HepG2 (cell line): ENCODE results near the gene GBX1. TPM values are rescaled to one million over a fixed set of nuclear protein-coding genes. Genes with fewer than 3 reads are reported as not detected.

Source experiments
- ATAC-seq: fragments of 200-7000 bp; cut with Tn5 transposase; 3 replicates; pipeline ENCODE4 v1.9.1; 2020; ENCODE audit warnings: mild to moderate bottlenecking, moderate library complexity
- BruUV-seq: library from RNA; stranded (reverse); fragments of 400-500 nt; replicated peaks from 2 replicates; lab custom pipeline; 2021; lab: Mats Ljungman, UMichigan
- CTCF ChIA-PET: fragments of 300-600 bp; formaldehyde crosslinking; extraction: SDS; loops from one replicate; lab custom pipeline; 2021; ENCODE audit warnings: low total read pairs, inconsistent platforms, low intra/inter-chr PET ratio; lab: Yijun Ruan, JAX
- POLR2A ChIA-PET: fragments of 350-600 bp; sonication (Branson Sonifier 250); formaldehyde crosslinking; loops from one replicate; lab custom pipeline; 2020; ENCODE audit warnings: antibody characterized with exemption, inconsistent platforms; lab: Yijun Ruan, JAX
- DNase-seq: peaks from one replicate; pipeline ENCODE4 v3.0.0-alpha.2; 2015; ENCODE audit warnings: low spot score
- FAIRE-seq: peaks from 3 replicates; lab custom pipeline; 2011; peaks lifted over from hg19 to GRCh38; lab: Jason Lieb, UNC
- H2AFZ ChIP-seq: one replicate; pipeline ENCODE4 v1.6.1; 2011; ENCODE audit warnings: low read length, inconsistent platforms
- H3K27ac ChIP-seq: fragments of 300-600 bp; 3 replicates; pipeline ENCODE4 v1.8.0; 2011; ENCODE audit warnings: mixed run types, mild to moderate bottlenecking, mixed read lengths, low read length, inconsistent platforms; ENCODE audit not compliant: insufficient read depth; ENCODE audit errors: extremely low read length
- H3K27me3 ChIP-seq, 2 experiments: fragments of 200-600 bp in 1 of 2; 2 replicates in 1 of 2; 3 replicates in 1 of 2; pipeline versions ENCODE4 v1.6.0 to v1.8.0; 2011; ENCODE audit warnings: low read length in 2 of 2, mild to moderate bottlenecking in 2 of 2, moderate library complexity in 2 of 2, inconsistent platforms in 1 of 2; ENCODE audit not compliant: insufficient read depth in 2 of 2, control insufficient read depth in 1 of 2
- H3K36me3 ChIP-seq, 2 experiments: fragments of 200-600 bp in 1 of 2; replicated peaks in 1 of 2; 2 replicates in 1 of 2; 3 replicates in 1 of 2; pipeline versions ENCODE4 v1.5.1 to v1.8.0; 2011; ENCODE audit warnings: low read length in 2 of 2, inconsistent platforms in 1 of 2; ENCODE audit not compliant: insufficient read depth in 2 of 2, control insufficient read depth in 1 of 2
- H3K4me1 ChIP-seq: 2 replicates; pipeline ENCODE4 v1.5.1; 2012; ENCODE audit warnings: low read length, inconsistent platforms; ENCODE audit not compliant: insufficient read depth
- H3K4me2 ChIP-seq: 2 replicates; pipeline ENCODE4 v1.6.0; 2011; ENCODE audit warnings: low read depth, low read length, inconsistent platforms
- H3K4me3 ChIP-seq, 3 experiments: fragments of 200-600 bp in 1 of 3; sonication (generic), shearing (Covaris generic) in 1 of 3; replicated peaks in 1 of 3; 2 replicates each; pipeline ENCODE4 v1.5.1; 2011 to 2016; ENCODE audit warnings: low read length in 3 of 3, inconsistent platforms in 2 of 3, low read depth in 2 of 3, mild to moderate bottlenecking in 2 of 3, control low read depth in 1 of 3, mixed read lengths in 1 of 3; ENCODE audit not compliant: insufficient read depth in 1 of 3
- H3K79me2 ChIP-seq: one replicate; pipeline ENCODE4 v1.6.1; 2011; ENCODE audit warnings: low read length, inconsistent platforms; ENCODE audit not compliant: insufficient read depth
- H3K9ac ChIP-seq: 2 replicates; pipeline ENCODE4 v1.6.0; 2011; ENCODE audit warnings: mild to moderate bottlenecking, low read depth, low read length, inconsistent platforms; ENCODE audit not compliant: insufficient read depth
- H3K9me3 ChIP-seq: 2 replicates; pipeline ENCODE4 v1.5.1; 2012; ENCODE audit warnings: mild to moderate bottlenecking, low read length
- H4K20me1 ChIP-seq: 2 replicates; pipeline ENCODE4 v1.6.0; 2011; ENCODE audit warnings: inconsistent platforms, mild to moderate bottlenecking, low read length, moderate library complexity; ENCODE audit not compliant: insufficient read depth
- AGO1 ChIP-seq: fragments of 200-400 bp; formaldehyde crosslinking; IDR thresholded peaks from 2 replicates; pipeline ENCODE4 v1.6.1; 2017; ENCODE audit warnings: mild to moderate bottlenecking, low read depth, low read length, moderate library complexity; ENCODE audit not compliant: poor library complexity, severe bottlenecking
- ARID2 ChIP-seq: sonication (generic); formaldehyde crosslinking; IDR thresholded peaks from 2 replicates; pipeline ENCODE4 v1.8.1; 2022; ENCODE audit warnings: mild to moderate bottlenecking, missing genetic modification reagents, borderline replicate concordance
- ARID4A ChIP-seq: sonication (generic); formaldehyde crosslinking; IDR thresholded peaks from 2 replicates; pipeline ENCODE4 v1.5.0; 2020; ENCODE audit warnings: mild to moderate bottlenecking, missing genetic modification reagents, borderline replicate concordance
- ASH2L ChIP-seq: fragments of 300-600, 200-600 bp; sonication (generic); IDR thresholded peaks from 2 replicates; pipeline ENCODE4 v1.7.0; 2017; ENCODE audit warnings: low read depth, mild to moderate bottlenecking, moderate library complexity, mixed read lengths, low read length; ENCODE audit not compliant: insufficient read length
- CREB3 ChIP-seq: sonication (generic); formaldehyde crosslinking; IDR thresholded peaks from 2 replicates; pipeline ENCODE4 v1.5.0; 2020; ENCODE audit warnings: missing genetic modification reagents
- ELK4 ChIP-seq: sonication (generic); formaldehyde crosslinking; IDR thresholded peaks from 2 replicates; pipeline ENCODE4 v1.9.0; 2021; ENCODE audit warnings: missing genetic modification reagents, borderline replicate concordance
- FOXP1 ChIP-seq, 2 experiments: fragments of 450-650 bp in 1 of 2; IDR thresholded peaks; 2 replicates each; pipeline ENCODE4 v1.6.1; 2017 to 2018; ENCODE audit warnings: antibody characterized with exemption in 1 of 2
- KLF13 ChIP-seq: sonication (generic); formaldehyde crosslinking; IDR thresholded peaks from 2 replicates; pipeline ENCODE4 v1.4.0; 2020; ENCODE audit warnings: mild to moderate bottlenecking, missing genetic modification reagents
- MXD3 ChIP-seq: IDR thresholded peaks from 2 replicates; pipeline ENCODE4 v1.6.1; 2016; ENCODE audit warnings: mild to moderate bottlenecking, missing biosample characterization, missing genetic modification reagents
- NFKB2 ChIP-seq: sonication (generic); formaldehyde crosslinking; IDR thresholded peaks from 2 replicates; pipeline ENCODE4 v1.4.0; 2020; ENCODE audit warnings: missing genetic modification reagents, borderline replicate concordance
- TFDP2 ChIP-seq: sonication (generic); formaldehyde crosslinking; IDR thresholded peaks from 2 replicates; pipeline ENCODE4 v1.4.0; 2020; ENCODE audit warnings: missing genetic modification reagents
- ZMYM3 ChIP-seq: sonication (generic); formaldehyde crosslinking; IDR thresholded peaks from 2 replicates; pipeline ENCODE4 v1.5.1; 2020; ENCODE audit warnings: mild to moderate bottlenecking, missing genetic modification reagents
- ZNF235 ChIP-seq: sonication (generic); formaldehyde crosslinking; IDR thresholded peaks from 2 replicates; pipeline ENCODE4 v1.8.1; 2023; ENCODE audit warnings: mild to moderate bottlenecking, missing genetic modification reagents, borderline replicate concordance
- ZNF83 ChIP-seq: sonication (generic); formaldehyde crosslinking; IDR thresholded peaks from 2 replicates; pipeline ENCODE4 v1.4.0; 2020; ENCODE audit warnings: missing genetic modification reagents, mild to moderate bottlenecking, borderline replicate concordance
- whole genome bisulfite sequencing: methylation state at CpG from one replicate; pipeline ENCODE4 v1.1.6; 2017; ENCODE audit warnings: low lambda C conversion rate; 5-methylcytosine and 5-hydroxymethylcytosine counted together
- in situ Hi-C: cut with HindIII; loops from 2 replicates; pipeline ENCODE4 v1.10.0; 2017; ENCODE audit warnings: low pct_unique_long_range_greater_than_20kb; ENCODE audit not compliant: extremely low pct_ligation_motif_present
- intact Hi-C: fragments of 100-400 bp; cut with micrococcal nuclease; formaldehyde crosslinking; loops from one replicate; pipeline ENCODE4 v1.10.0; 2022; ENCODE audit not compliant: unreplicated experiment
- polyA plus RNA-seq, 8 experiments: library from polyadenylated mRNA; depleted of rRNA in 3 of 8; stranded (reverse) in 7 of 8; unstranded in 1 of 8; fragments of >200 nt; fragmentation: Illumina TruSeq in 4 of 8; extraction: Trizol in 4 of 8; gene quantifications; 2 replicates each; pipeline versions ENCODE4 v1.2.1 to v1.2.3, GENCODE V29; 2011 to 2016; ENCODE audit warnings: low read depth in 4 of 8, missing spikeins in 1 of 8, mixed read lengths in 1 of 8; ENCODE audit not compliant: insufficient read depth in 1 of 8
- total RNA-seq, 5 experiments: library from RNA; depleted of rRNA; stranded (reverse); fragments of >200 nt; fragmentation: Illumina TruSeq; extraction: Trizol; gene quantifications; 2 replicates each; pipeline ENCODE4 v1.2.3, GENCODE V29; 2016; ENCODE audit warnings: low read depth in 1 of 5

Gene GBX1
- total and polyA plus RNA-seq, 2 of the 13 experiments (the other 11 are each of a cell fraction or from before 2014, with no cell fraction given) = not detected

GRCh38 chr7:151176401-151176800, 8.9 kb upstream of the GBX1 start:
- H3K9ac ChIP-seq = no peak overlapping the region
- H3K36me3 ChIP-seq = no peaks in the 10 kb centered on the region
- H3K9me3 ChIP-seq = no peaks in the 10 kb centered on the region
- ChIA-PET POLR2A (no interaction called here), CTCF (interaction anchor here (1.0 kb wide), 1 partner anchor 53 kb away, joined by 3 read pairs; no protein-coding TSS in a partner anchor)
- H3K4me3 ChIP-seq = no peak overlapping the region
- no peaks in the 10 kb centered on the region for H3K4me1 ChIP-seq
- no peak for DNase-seq
- 23% methylated on average over 4 of the region's 9 CpGs for WGBS
- peaks cover 2 to 50% of the 10 kb centered on the region in 2 experiments; a peak in 3 of 5 replicates for H3K27me3 ChIP-seq
- BruUV-seq = no TSS peak
- no peak for ATAC-seq
- TF ChIP-seq ZNF235 (CRISPR knock-in tag) (no peak), KLF13 (CRISPR knock-in tag) (no peak), ARID2 (CRISPR knock-in tag) (no peak), AGO1 (no peak), ARID4A (no peak), CREB3 (CRISPR knock-in tag) (no peak), FOXP1 (IDR thresholded peaks at IDR 0.05) (no peak), FOXP1 (CRISPR knock-in tag; IDR thresholded peaks at IDR 0.05) (no peak), ZNF83 (no peak), NFKB2 (CRISPR knock-in tag) (no peak), ELK4 (no peak), ZMYM3 (no peak), TFDP2 (no peak), MXD3 (CRISPR knock-in tag) (no peak), ASH2L (no peak)
- H2AFZ ChIP-seq = no peak overlapping the region
- no peak for FAIRE-seq
- in situ Hi-C loops (no loop called here), intact Hi-C loops (loop anchor here (10.0 kb wide), 1 partner anchor 128 kb away; no protein-coding TSS in a partner anchor)
- no peak overlapping the region for H3K4me2 ChIP-seq
- no peak overlapping the region for H3K27ac ChIP-seq
- H3K79me2 ChIP-seq = no peaks in the 10 kb centered on the region
- H4K20me1 ChIP-seq = no peaks in the 10 kb centered on the region
